ENCODE data around the gene OPN4.

Gene OPN4

GRCh38 chr10:86681047-86681446, 26.7 kb downstream of the OPN4 start:
- DNase-seq = peak in 2 of 4 experiments; percentile 10 to 25

GRCh38 chr10:86681722-86682386, 27.5 kb downstream of the OPN4 start:
- no peak for DNase-seq

- DNase-seq = no peak
These were observed 28.3 kb downstream of the OPN4 start for GRCh38 chr10:86682675-86683074.

GRCh38 chr10:86684331-86685097, 30.2 kb downstream of the OPN4 start:
- no peak for DNase-seq

GRCh38 chr10:86685416-86685815, 31.1 kb downstream of the OPN4 start:
- no peak for DNase-seq

GRCh38 chr10:86685893-86686632, 31.7 kb downstream of the OPN4 start:
- no peak for DNase-seq

GRCh38 chr10:86686972-86687371, 32.6 kb downstream of the OPN4 start:
- DNase-seq = no peak

- DNase-seq = no peak
These were observed 33.4 kb downstream of the OPN4 start for GRCh38 chr10:86687750-86688149.

GRCh38 chr10:86688398-86688921, 34.1 kb downstream of the OPN4 start:
- peak; percentile 65 to 82 (median 76) for DNase-seq

- DNase-seq = no peak
These were observed 34.8 kb downstream of the OPN4 start for GRCh38 chr10:86689146-86689545.

GRCh38 chr10:86690231-86690630, 35.9 kb downstream of the OPN4 start:
- no peak for DNase-seq

- DNase-seq = no peak
These were observed 36.3 kb downstream of the OPN4 start for GRCh38 chr10:86690657-86691084.

- DNase-seq = no peak
These were observed 37.1 kb downstream of the OPN4 start for GRCh38 chr10:86691333-86692022.

GRCh38 chr10:86692023-86692514, 37.7 kb downstream of the OPN4 start:
- no peak for DNase-seq

GRCh38 chr10:86692664-86693063, 38.3 kb downstream of the OPN4 start:
- no peak for DNase-seq

- DNase-seq = no peak
These were observed 38.9 kb downstream of the OPN4 start for GRCh38 chr10:86693275-86693674.

GRCh38 chr10:86693721-86694369, 39.5 kb downstream of the OPN4 start:
- peak; percentile 58 to 79 (median 69) for DNase-seq

- no peak for DNase-seq
These were observed 44.0 kb downstream of the OPN4 start for GRCh38 chr10:86698207-86698940.

- DNase-seq = no peak
These were observed 44.8 kb downstream of the OPN4 start for GRCh38 chr10:86699125-86699524.

GRCh38 chr10:86699541-86699940, 45.2 kb downstream of the OPN4 start:
- DNase-seq = no peak
